H1 (cell line): ENCODE results near the gene MYBPC3.

ENCODE experiments used
- BCL11A ChIP-seq, 2 experiments: IDR thresholded peaks; one replicate each; pipeline ENCODE4 v1.6.1; 2011; ENCODE audit warnings: low read depth in 2 of 2, low read length in 2 of 2, mild to moderate bottlenecking in 2 of 2
- EP300 ChIP-seq, 2 experiments: IDR thresholded peaks; 1 replicate in 1 of 2; 2 replicates in 1 of 2; pipeline ENCODE4 v1.6.1; 2011 to 2012; ENCODE audit warnings: low read depth in 2 of 2, low read length in 2 of 2, mild to moderate bottlenecking in 2 of 2, borderline replicate concordance in 1 of 2, inconsistent platforms in 1 of 2, moderate library complexity in 1 of 2
- POLR2A ChIP-seq, 2 experiments: IDR thresholded peaks; 1 replicate in 1 of 2; 2 replicates in 1 of 2; pipeline ENCODE4 v1.6.1; 2011; ENCODE audit warnings: low read depth in 2 of 2, low read length in 2 of 2, mild to moderate bottlenecking in 2 of 2; ENCODE audit errors: control extremely low read depth in 1 of 2
- TEAD4 ChIP-seq: IDR thresholded peaks from 2 replicates; pipeline ENCODE4 v1.6.1; 2012; ENCODE audit warnings: low read depth, low read length, inconsistent platforms, mixed read lengths
- TF ChIP-seq, protein P1 (sequence below), 3 experiments: IDR thresholded peaks; 1 replicate in 2 of 3; 2 replicates in 1 of 3; pipeline versions ENCODE4 v1.5.1 to v1.6.1; 2011; ENCODE audit warnings: low read length in 3 of 3, mild to moderate bottlenecking in 3 of 3, inconsistent platforms in 2 of 3, low read depth in 1 of 3, moderate library complexity in 1 of 3; ENCODE audit not compliant: insufficient read depth in 1 of 3; ENCODE audit errors: control extremely low read depth in 1 of 3
- TF ChIP-seq, protein P2 (sequence below): IDR thresholded peaks from 2 replicates; pipeline ENCODE4 v1.6.1; 2011; ENCODE audit warnings: low read length, improper control_type of control experiment

DNA sequence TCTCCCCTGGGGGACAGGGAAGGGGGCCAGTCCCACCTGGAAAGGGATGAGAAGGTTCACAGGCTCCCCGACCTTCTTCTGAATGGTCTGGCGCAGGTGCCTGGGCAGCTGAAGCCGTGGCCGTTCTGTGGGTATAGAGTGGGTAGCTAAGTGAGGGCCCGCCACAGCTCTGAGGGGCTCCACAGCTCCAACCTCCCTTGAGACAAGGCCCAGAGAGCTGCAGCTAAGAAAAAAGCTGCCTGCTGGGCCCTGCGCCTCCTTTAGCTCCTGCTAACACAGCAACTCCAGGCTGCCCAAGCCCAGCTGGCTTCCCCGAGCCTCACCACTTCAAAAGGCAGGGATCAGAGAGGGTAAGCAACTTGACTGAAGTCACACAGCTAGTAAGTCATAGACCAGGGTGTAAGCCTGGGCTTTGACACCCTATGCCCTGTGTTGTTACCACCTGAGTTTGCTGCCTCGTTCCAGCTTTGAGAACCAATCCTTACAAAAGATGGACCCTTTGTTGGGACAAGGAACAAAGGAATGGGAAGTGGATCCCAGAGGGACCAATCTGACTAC is 18.5 kb downstream of the MYBPC3 start:
- TF ChIP-seq, protein P1, sequence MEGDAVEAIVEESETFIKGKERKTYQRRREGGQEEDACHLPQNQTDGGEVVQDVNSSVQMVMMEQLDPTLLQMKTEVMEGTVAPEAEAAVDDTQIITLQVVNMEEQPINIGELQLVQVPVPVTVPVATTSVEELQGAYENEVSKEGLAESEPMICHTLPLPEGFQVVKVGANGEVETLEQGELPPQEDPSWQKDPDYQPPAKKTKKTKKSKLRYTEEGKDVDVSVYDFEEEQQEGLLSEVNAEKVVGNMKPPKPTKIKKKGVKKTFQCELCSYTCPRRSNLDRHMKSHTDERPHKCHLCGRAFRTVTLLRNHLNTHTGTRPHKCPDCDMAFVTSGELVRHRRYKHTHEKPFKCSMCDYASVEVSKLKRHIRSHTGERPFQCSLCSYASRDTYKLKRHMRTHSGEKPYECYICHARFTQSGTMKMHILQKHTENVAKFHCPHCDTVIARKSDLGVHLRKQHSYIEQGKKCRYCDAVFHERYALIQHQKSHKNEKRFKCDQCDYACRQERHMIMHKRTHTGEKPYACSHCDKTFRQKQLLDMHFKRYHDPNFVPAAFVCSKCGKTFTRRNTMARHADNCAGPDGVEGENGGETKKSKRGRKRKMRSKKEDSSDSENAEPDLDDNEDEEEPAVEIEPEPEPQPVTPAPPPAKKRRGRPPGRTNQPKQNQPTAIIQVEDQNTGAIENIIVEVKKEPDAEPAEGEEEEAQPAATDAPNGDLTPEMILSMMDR (IDR thresholded peaks at IDR 0.05; ENCODE audit: control extremely low read depth in 1 of 3, insufficient read depth in 1 of 3, low read depth in 1 of 3, low read length in 3 of 3) = no peak
- TF ChIP-seq EP300 (IDR thresholded peaks at IDR 0.05; ENCODE audit: borderline replicate concordance in 1 of 2, low read depth in 2 of 2, low read length in 2 of 2) (no peak), BCL11A (IDR thresholded peaks at IDR 0.05; ENCODE audit: low read depth in 2 of 2, low read length in 2 of 2) (no peak), POLR2A (IDR thresholded peaks at IDR 0.05; ENCODE audit: control extremely low read depth in 1 of 2, low read depth in 2 of 2, low read length in 2 of 2) (no peak), TEAD4 (no peak)
- TF ChIP-seq, protein P2, sequence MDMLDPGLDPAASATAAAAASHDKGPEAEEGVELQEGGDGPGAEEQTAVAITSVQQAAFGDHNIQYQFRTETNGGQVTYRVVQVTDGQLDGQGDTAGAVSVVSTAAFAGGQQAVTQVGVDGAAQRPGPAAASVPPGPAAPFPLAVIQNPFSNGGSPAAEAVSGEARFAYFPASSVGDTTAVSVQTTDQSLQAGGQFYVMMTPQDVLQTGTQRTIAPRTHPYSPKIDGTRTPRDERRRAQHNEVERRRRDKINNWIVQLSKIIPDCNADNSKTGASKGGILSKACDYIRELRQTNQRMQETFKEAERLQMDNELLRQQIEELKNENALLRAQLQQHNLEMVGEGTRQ = no peak
